NT2/D1 (cell line): Measurements from ENCODE around the gene TUBA1C.
"Not testable (repeated sequence)": the region's sequence is repeated elsewhere in the genome, so short reads cannot be mapped to it uniquely, and the experiment has no call there.

Source experiments
- SUZ12 ChIP-seq: IDR thresholded peaks from 2 replicates; pipeline ENCODE4 v1.6.1; 2011; ENCODE audit not compliant: insufficient read length, insufficient read depth; ENCODE audit errors: extremely low read depth
- YY1 ChIP-seq: IDR thresholded peaks from 2 replicates; pipeline ENCODE4 v1.6.1; 2011; ENCODE audit not compliant: insufficient read length, insufficient read depth
- ZNF274 ChIP-seq: IDR thresholded peaks from 2 replicates; pipeline ENCODE4 v1.6.1; 2011; ENCODE audit warnings: mild to moderate bottlenecking, low read depth, low read length

- TF ChIP-seq SUZ12, ZNF274, YY1: not testable (repeated sequence)
Measured at GRCh38 chr12:49310451-49311000, 45.6 kb downstream of the TUBA1C start.
